ENCODE measurements around the gene CIT. TPM values are rescaled to one million over a fixed set of nuclear protein-coding genes. Genes with fewer than 3 reads are reported as not detected.

Gene CIT, protein sequence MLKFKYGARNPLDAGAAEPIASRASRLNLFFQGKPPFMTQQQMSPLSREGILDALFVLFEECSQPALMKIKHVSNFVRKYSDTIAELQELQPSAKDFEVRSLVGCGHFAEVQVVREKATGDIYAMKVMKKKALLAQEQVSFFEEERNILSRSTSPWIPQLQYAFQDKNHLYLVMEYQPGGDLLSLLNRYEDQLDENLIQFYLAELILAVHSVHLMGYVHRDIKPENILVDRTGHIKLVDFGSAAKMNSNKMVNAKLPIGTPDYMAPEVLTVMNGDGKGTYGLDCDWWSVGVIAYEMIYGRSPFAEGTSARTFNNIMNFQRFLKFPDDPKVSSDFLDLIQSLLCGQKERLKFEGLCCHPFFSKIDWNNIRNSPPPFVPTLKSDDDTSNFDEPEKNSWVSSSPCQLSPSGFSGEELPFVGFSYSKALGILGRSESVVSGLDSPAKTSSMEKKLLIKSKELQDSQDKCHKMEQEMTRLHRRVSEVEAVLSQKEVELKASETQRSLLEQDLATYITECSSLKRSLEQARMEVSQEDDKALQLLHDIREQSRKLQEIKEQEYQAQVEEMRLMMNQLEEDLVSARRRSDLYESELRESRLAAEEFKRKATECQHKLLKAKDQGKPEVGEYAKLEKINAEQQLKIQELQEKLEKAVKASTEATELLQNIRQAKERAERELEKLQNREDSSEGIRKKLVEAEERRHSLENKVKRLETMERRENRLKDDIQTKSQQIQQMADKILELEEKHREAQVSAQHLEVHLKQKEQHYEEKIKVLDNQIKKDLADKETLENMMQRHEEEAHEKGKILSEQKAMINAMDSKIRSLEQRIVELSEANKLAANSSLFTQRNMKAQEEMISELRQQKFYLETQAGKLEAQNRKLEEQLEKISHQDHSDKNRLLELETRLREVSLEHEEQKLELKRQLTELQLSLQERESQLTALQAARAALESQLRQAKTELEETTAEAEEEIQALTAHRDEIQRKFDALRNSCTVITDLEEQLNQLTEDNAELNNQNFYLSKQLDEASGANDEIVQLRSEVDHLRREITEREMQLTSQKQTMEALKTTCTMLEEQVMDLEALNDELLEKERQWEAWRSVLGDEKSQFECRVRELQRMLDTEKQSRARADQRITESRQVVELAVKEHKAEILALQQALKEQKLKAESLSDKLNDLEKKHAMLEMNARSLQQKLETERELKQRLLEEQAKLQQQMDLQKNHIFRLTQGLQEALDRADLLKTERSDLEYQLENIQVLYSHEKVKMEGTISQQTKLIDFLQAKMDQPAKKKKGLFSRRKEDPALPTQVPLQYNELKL (N-terminal part only)
- total RNA-seq = 2.6 and 2.7 TPM in 2 replicates

DNA sequence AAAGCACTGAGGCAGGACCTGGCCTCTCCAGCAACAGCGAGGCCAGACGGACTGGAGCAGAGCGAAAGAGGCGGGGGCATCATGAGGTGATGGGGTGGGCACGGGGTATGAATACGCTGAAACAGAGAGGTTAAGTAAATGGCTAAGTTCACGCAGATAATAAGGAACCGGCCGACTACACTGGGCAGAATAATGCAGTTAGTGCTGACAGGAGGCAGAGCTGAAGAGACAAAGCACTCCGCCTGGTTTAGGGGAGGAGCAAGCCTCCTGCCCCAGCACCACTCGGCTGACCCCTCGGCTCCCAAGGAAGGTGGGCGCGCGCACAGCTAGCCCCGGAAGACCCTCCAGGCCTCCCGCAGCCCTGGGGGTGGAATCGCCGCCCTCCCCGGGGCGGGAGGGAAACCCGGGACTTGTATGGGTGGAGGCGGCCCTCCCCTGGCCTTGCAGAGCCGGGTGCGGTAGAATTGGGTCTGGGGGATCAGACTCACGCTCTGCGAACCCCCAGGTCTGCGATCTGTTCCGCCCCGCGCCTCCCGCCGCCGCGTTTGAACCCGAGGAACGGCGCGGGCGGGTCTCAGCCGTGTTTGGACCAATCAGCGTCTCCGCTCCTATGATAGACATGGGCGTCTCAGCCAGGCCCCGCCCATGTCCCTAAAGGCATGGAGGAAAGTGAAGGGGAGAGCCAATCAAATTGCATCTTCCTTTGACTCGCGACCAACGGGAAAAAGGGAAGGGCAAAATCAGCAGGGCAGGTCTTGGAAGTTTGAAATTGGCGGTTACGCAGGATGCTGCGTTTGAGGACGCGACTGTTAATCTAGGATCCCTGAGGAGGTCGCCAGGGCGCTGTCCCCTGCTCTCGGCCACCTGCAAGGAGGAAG lies at the start of gene CIT:
Gene CIT, minus strand, starts transcription at position 560 of the 878 bp plus-strand sequence. CDS start 1,152 bp downstream, outside the sequence.

DNA sequence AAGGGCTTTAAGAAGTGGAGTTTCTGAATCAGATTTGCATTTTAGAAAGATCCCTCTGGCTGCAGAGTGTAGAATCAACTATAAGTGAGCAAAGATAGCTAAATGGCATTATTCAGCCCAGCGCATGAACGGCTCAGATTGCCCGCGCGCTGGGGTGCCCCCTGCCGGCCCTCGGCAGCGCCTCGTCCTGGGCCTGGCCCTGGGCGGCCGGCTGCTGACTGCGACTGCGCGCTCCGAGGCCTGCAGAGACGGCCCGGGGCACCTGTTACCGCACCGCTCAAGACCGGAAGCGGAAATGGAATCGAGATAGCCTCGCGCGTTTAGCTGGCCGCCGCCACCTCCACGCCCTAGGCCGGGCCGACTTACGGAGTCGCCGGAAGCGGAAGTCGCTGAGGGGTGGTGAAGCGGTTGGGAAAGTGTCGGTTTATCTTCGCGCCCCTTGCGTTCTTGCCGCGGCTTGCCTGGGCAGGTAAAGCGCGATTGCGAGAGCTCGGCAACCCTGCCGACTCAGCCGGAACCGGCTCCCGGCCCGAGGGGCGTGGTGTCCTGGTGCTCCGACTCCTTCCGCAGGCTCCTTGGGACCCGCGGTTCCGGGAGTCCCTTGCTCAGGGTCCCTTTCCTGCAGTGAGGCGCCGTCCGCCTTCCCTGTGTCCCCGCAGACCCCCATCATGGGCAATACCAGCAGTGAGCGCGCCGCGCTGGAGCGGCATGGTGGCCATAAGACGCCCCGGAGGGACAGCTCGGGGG lies 209.4 kb downstream of the CIT start, which contains the start of gene PRKAB1:
Gene PRKAB1, plus strand, starts transcription at position 557 of the 747 bp plus-strand sequence. Its CDS starts 112 bp downstream, at position 669.

Other genes with a start within 250 kb of the CIT start
- gene PRKAB1, start 209.2 kb downstream of the CIT start, total RNA-seq = 16.7 and 20.4 TPM in 2 replicates
- under 0.01 TPM in 1 of 2 replicates, not detected in the other for gene BICDL1, start 111.9 kb upstream of the CIT start, total RNA-seq
- 41.2 and 44.3 TPM in 2 replicates for gene RAB35, start 239.4 kb upstream of the CIT start, total RNA-seq